Measurements from ENCODE around the gene PIF1. TPM values are rescaled to one million over a fixed set of nuclear protein-coding genes. Genes with fewer than 3 reads are reported as not detected.

Gene PIF1
- polyA plus RNA-seq, 3 donors, result 0.13 to 0.43 TPM; not detected in 1

- 100% methylated on average over 2 of the region's 4 CpGs for WGBS (ENCODE audit: insufficient coverage)
- H3K4me2 ChIP-seq (replicated peaks; ENCODE audit: extremely low read depth, low read length, poor library complexity, severe bottlenecking), result no peak overlapping the region
These were observed 41.7 kb downstream of the PIF1 start for GRCh38 chr15:64783796-64784195.

GRCh38 chr15:64782751-64783150 lies 42.7 kb downstream of the PIF1 start:
- Histone ChIP-seq H3K36me3 (replicated peaks in 1 of 2; ENCODE audit: control insufficient read depth in 1 of 2, insufficient read depth in 2 of 2, low read length in 2 of 2) (no peaks in the 10 kb centered on the region), H3K4me1 (ENCODE audit: control insufficient read depth in 1 of 2, insufficient read depth in 2 of 2, low read length in 2 of 2) (no peaks in the 10 kb centered on the region), H3K4me3 (replicated peaks in 1 of 3; ENCODE audit: low read depth in 2 of 3, low read length in 3 of 3) (no peak overlapping the region), H3K4me2 (replicated peaks; ENCODE audit: extremely low read depth, low read length, poor library complexity, severe bottlenecking) (no peak overlapping the region), H3K27me3 (ENCODE audit: control insufficient read depth in 2 of 2, insufficient read depth in 2 of 2, low read length in 2 of 2) (peaks cover 0 to 15% of the 10 kb centered on the region in 2 donors), H4K20me1 (ENCODE audit: insufficient read depth, low read length) (no peaks in the 10 kb centered on the region), H3K79me2 (ENCODE audit: insufficient read depth, low read length) (no peaks in the 10 kb centered on the region), H2AFZ (ENCODE audit: insufficient read depth, low read depth, low read length, poor library complexity, severe bottlenecking) (no peak overlapping the region), H3K9me3 (replicated peaks in 1 of 2; ENCODE audit: control insufficient read depth in 1 of 2, insufficient read depth in 1 of 2, low read length in 2 of 2) (no peaks in the 10 kb centered on the region), H3K9ac (ENCODE audit: insufficient read depth, low read length, poor library complexity, severe bottlenecking) (no peak overlapping the region), H3K27ac (ENCODE audit: low read depth in 1 of 2, low read length in 2 of 2) (no peak overlapping the region)
- H3K36me3 Mint-ChIP-seq, result no peaks in the 10 kb centered on the region
- no peak overlapping the region for H3K27ac Mint-ChIP-seq
- no peaks in the 10 kb centered on the region for H3K4me1 Mint-ChIP-seq
- 80% methylated on average over 2 of the region's 5 CpGs for WGBS (ENCODE audit: insufficient coverage)
- TF ChIP-seq CTCF (IDR thresholded peaks at IDR 0.05), result no peak
- H3K4me3 Mint-ChIP-seq, result no peak overlapping the region
- DNase-seq, result no peak
- H3K9me3 Mint-ChIP-seq, result peaks cover 0 to 3% (median 0%) of the 10 kb centered on the region in 7 donors
- intact Hi-C loops (cut with micrococcal nuclease), result no loop called here
- H3K27me3 Mint-ChIP-seq (ENCODE audit: low read depth in 3 of 3), result peaks cover 22 to 31% (median 25%) of the 10 kb centered on the region in 3 donors

More at GRCh38 chr15:64783796-64784195, 41.7 kb downstream of the PIF1 start:
- peaks cover 0 to 5% of the 10 kb centered on the region in 2 donors for H3K27me3 ChIP-seq (ENCODE audit: control insufficient read depth in 2 of 2, insufficient read depth in 2 of 2, low read length in 2 of 2)
- H3K4me3 ChIP-seq (replicated peaks in 1 of 3; ENCODE audit: low read depth in 2 of 3, low read length in 3 of 3), result no peak overlapping the region
- H3K4me1 ChIP-seq (ENCODE audit: control insufficient read depth in 1 of 2, insufficient read depth in 2 of 2, low read length in 2 of 2), result no peaks in the 10 kb centered on the region
- H3K36me3 ChIP-seq (replicated peaks in 1 of 2; ENCODE audit: control insufficient read depth in 1 of 2, insufficient read depth in 2 of 2, low read length in 2 of 2), result no peaks in the 10 kb centered on the region
- no peaks in the 10 kb centered on the region for H3K4me1 Mint-ChIP-seq
- no peak for TF ChIP-seq CTCF (IDR thresholded peaks at IDR 0.05)
- no peak overlapping the region for H3K27ac ChIP-seq (ENCODE audit: low read depth in 1 of 2, low read length in 2 of 2)
- no peaks in the 10 kb centered on the region for H3K9me3 ChIP-seq (replicated peaks in 1 of 2; ENCODE audit: control insufficient read depth in 1 of 2, insufficient read depth in 1 of 2, low read length in 2 of 2)
- H2AFZ ChIP-seq (ENCODE audit: insufficient read depth, low read depth, low read length, poor library complexity, severe bottlenecking), result no peak overlapping the region
- intact Hi-C loops (cut with micrococcal nuclease), result no loop called here
- no peaks in the 10 kb centered on the region for H3K79me2 ChIP-seq (ENCODE audit: insufficient read depth, low read length)
- H3K36me3 Mint-ChIP-seq, result no peaks in the 10 kb centered on the region
- H3K27ac Mint-ChIP-seq, result no peak overlapping the region
- H3K27me3 Mint-ChIP-seq (ENCODE audit: low read depth in 3 of 3), result peaks cover 16 to 21% (median 16%) of the 10 kb centered on the region in 3 donors
- no peaks in the 10 kb centered on the region for H4K20me1 ChIP-seq (ENCODE audit: insufficient read depth, low read length)
- H3K9me3 Mint-ChIP-seq, result peaks cover 0 to 3% (median 0%) of the 10 kb centered on the region in 7 donors
- no peak overlapping the region for H3K9ac ChIP-seq (ENCODE audit: insufficient read depth, low read length, poor library complexity, severe bottlenecking)
- DNase-seq, result no peak
- H3K4me3 Mint-ChIP-seq, result no peak overlapping the region

Measured in CD14-positive monocyte (primary cell).